ENCODE measurements around the gene PARD3.

- TF ChIP-seq CTCF (IDR thresholded peaks at IDR 0.05) (no peak), EZH2phosphoT487 (IDR thresholded peaks at IDR 0.05) (no peak), EZH2 (IDR thresholded peaks at IDR 0.05) (no peak)
Observed at GRCh38 chr10:34222359-34222758, 592.7 kb downstream of the PARD3 start.

Data from neural progenitor cell (in vitro differentiated cells).